HS-5 (cell line): ENCODE data around the gene RNF212.
"Not testable (repeated sequence)": the region's sequence is repeated elsewhere in the genome, so short reads cannot be mapped to it uniquely, and the experiment has no call there.

Experiments used
- DNase-seq: peaks from one replicate; pipeline ENCODE4 v3.0.0-alpha.2; 2012; ENCODE audit warnings: low read depth

The RNF212 gene

GRCh38 chr4:1065732-1066131 lies 47.6 kb downstream of the RNF212 start:
- no peak for DNase-seq

- DNase-seq: no peak
Measured at GRCh38 chr4:1062419-1062818, 50.9 kb downstream of the RNF212 start.

- DNase-seq: no peak
Measured at GRCh38 chr4:1061760-1062159, 51.6 kb downstream of the RNF212 start.

- no peak for DNase-seq
Measured at GRCh38 chr4:1061056-1061700, 52.2 kb downstream of the RNF212 start.

GRCh38 chr4:1060621-1061020 lies 52.7 kb downstream of the RNF212 start:
- no peak for DNase-seq

GRCh38 chr4:1060121-1060520 lies 53.2 kb downstream of the RNF212 start:
- no peak for DNase-seq

- no peak for DNase-seq
Measured at GRCh38 chr4:1058997-1059665, 54.2 kb downstream of the RNF212 start.

GRCh38 chr4:1058198-1058996 lies 55.0 kb downstream of the RNF212 start:
- no peak for DNase-seq

GRCh38 chr4:1057403-1057745 lies 56.0 kb downstream of the RNF212 start:
- DNase-seq: no peak

GRCh38 chr4:1056671-1057402 lies 56.5 kb downstream of the RNF212 start:
- DNase-seq: no peak

- no peak for DNase-seq
Measured at GRCh38 chr4:1055721-1056590, 57.4 kb downstream of the RNF212 start.

- DNase-seq: not testable (repeated sequence)
Measured at GRCh38 chr4:1055243-1055701, 58.1 kb downstream of the RNF212 start.

GRCh38 chr4:1054696-1055242 lies 58.6 kb downstream of the RNF212 start:
- DNase-seq: not testable (repeated sequence)

- not testable (repeated sequence) for DNase-seq
Measured at GRCh38 chr4:1053891-1054290, 59.5 kb downstream of the RNF212 start.

GRCh38 chr4:1053080-1053661 lies 60.2 kb downstream of the RNF212 start:
- DNase-seq: no peak

GRCh38 chr4:1052231-1052671 lies 61.1 kb downstream of the RNF212 start:
- DNase-seq: no peak

- no peak for DNase-seq
Measured at GRCh38 chr4:1051472-1051871, 61.9 kb downstream of the RNF212 start.

- no peak for DNase-seq
Measured at GRCh38 chr4:1050486-1051213, 62.7 kb downstream of the RNF212 start.

- DNase-seq: no peak
Measured at GRCh38 chr4:1049591-1049905, 63.8 kb downstream of the RNF212 start.
